GM06990 (cell line): ENCODE data around the gene PLXNA4.

ENCODE experiments used
- DNase-seq: peaks from one replicate; pipeline ENCODE4 v3.0.0-alpha.2; 2011; ENCODE audit not compliant: insufficient read length; ENCODE audit errors: extremely low read depth
- H3K27me3 ChIP-seq: replicated peaks from 2 replicates; pipeline ENCODE4 v1.6.0; 2011; ENCODE audit warnings: low read length; ENCODE audit not compliant: control insufficient read depth, insufficient read depth
- H3K36me3 ChIP-seq: 2 replicates; pipeline ENCODE4 v1.5.1; 2011; ENCODE audit warnings: low read length; ENCODE audit not compliant: control insufficient read depth, insufficient read depth
- H3K4me3 ChIP-seq: replicated peaks from 2 replicates; pipeline ENCODE4 v1.5.1; 2011; ENCODE audit warnings: low read depth, mild to moderate bottlenecking, control low read depth, low read length
- TF ChIP-seq, protein P1 (sequence below): IDR thresholded peaks from 2 replicates; pipeline ENCODE4 v1.5.1; 2011; ENCODE audit warnings: low read length, control low read depth, mild to moderate bottlenecking, inconsistent platforms; ENCODE audit not compliant: insufficient read depth, poor library complexity, severe bottlenecking

Gene PLXNA4

DNA sequence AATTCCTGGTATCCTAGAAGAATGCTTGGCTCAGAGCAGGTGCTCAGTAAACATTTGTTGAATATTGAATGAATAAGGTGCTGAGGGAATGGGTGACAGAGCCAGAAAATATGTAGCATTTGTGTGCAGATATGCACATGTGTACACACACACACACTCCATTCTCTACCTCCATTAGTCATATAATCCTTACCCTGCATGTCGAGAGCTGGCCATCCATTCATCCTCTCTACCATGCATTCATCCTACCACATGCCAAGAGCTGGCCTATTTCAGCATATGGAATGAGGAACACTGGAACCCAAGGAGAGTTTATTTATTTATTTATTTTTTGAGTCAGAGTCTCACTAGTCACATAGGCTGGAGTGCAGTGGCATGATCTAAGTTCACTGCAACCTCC lies 284.8 kb downstream of the PLXNA4 start:
- TF ChIP-seq, protein P1, sequence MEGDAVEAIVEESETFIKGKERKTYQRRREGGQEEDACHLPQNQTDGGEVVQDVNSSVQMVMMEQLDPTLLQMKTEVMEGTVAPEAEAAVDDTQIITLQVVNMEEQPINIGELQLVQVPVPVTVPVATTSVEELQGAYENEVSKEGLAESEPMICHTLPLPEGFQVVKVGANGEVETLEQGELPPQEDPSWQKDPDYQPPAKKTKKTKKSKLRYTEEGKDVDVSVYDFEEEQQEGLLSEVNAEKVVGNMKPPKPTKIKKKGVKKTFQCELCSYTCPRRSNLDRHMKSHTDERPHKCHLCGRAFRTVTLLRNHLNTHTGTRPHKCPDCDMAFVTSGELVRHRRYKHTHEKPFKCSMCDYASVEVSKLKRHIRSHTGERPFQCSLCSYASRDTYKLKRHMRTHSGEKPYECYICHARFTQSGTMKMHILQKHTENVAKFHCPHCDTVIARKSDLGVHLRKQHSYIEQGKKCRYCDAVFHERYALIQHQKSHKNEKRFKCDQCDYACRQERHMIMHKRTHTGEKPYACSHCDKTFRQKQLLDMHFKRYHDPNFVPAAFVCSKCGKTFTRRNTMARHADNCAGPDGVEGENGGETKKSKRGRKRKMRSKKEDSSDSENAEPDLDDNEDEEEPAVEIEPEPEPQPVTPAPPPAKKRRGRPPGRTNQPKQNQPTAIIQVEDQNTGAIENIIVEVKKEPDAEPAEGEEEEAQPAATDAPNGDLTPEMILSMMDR, result no peak
- no peaks in the 10 kb centered on the region for H3K36me3 ChIP-seq
- DNase-seq, result no peak
- H3K4me3 ChIP-seq, result no peak overlapping the region
- peaks cover 1% of the 10 kb centered on the region for H3K27me3 ChIP-seq

DNA sequence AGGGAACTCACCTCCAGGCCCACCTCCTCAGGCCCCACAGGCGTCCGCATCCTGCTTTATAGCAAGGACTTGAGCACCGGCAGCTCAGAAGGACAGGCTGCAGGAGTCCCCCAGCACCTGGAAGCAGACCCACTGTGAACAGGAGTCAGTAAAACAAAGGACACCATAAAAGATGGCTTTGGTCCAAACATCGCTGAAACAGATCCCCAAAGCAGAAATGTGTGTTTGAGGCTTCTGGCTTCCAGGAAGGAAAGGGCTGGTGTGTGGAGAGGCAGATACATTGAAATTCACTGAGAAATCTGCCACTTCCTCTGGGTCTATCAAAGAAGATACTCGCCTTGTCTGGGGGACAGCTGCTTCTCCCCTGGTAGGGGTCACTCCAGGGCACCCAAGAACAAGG lies 286.2 kb downstream of the PLXNA4 start:
- peaks cover 2% of the 10 kb centered on the region for H3K27me3 ChIP-seq
- TF ChIP-seq, protein P1, result no peak
- no peaks in the 10 kb centered on the region for H3K36me3 ChIP-seq
- DNase-seq, result no peak
- no peak overlapping the region for H3K4me3 ChIP-seq

DNA sequence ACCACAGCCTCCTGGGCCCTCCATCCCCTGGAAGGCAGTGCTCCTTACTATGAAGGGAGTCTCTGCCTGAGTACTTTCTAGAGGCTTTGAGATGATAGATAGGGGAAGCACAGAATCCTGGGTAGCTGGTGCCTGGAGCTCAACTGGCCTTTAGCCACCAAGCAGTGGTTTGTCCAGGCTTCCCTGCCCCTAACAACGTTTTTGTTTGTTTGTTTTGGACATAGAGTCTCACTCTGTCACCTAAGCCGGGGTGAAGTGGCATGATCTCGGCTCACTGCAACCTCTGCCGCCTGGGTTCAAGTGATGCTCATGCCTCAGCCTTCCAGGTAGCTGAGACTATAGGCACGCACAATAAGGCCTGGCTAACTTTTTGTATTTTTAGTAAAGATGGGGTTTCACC lies 289.4 kb downstream of the PLXNA4 start:
- Histone ChIP-seq H3K27me3 (peaks cover 1% of the 10 kb centered on the region), H3K4me3 (no peak overlapping the region), H3K36me3 (no peaks in the 10 kb centered on the region)
- DNase-seq, result no peak
- TF ChIP-seq, protein P1, result no peak

DNA sequence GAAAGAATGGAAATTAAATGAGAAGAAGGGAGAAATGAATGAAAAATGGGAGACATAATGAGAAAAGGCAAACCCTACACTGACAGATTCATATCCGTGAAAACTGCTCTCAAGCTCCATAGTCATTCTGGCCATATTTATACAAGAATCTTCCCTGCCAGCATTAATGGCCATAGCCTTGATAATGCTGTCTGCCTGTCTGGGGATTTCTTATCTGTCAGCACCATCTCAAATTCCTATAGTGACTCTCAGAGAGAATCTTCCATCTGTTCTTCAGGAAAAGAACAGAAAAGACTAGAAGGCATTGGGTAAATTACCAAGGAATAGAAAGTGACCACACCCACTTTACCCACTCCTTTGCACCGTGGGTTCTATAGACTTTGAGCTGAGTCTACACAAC lies 295.9 kb downstream of the PLXNA4 start:
- no peak for DNase-seq
- TF ChIP-seq, protein P1, result no peak
- H3K36me3 ChIP-seq, result no peaks in the 10 kb centered on the region
- H3K27me3 ChIP-seq, result no peaks in the 10 kb centered on the region; the same call in 1 of the 2 replicates
- no peak overlapping the region for H3K4me3 ChIP-seq

DNA sequence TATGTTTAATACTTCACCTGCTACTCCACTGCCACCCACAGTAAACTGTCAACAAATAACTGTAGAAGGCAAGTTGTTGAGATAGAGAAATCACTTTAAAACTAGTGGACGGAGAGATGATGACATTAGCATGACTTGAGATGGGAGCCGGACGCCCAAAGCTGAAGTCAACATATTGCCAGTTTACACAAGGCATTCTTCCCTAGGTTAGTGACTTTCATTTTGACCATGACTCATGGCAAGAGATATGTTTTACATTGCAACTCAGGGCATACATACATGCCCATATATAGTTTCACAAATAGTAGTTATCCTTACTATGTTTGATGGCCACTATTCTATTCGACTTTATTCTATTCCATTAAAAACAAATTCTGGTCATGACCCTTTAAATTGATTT lies 296.6 kb downstream of the PLXNA4 start:
- H3K27me3 ChIP-seq, result no peaks in the 10 kb centered on the region; the same call in 1 of the 2 replicates
- TF ChIP-seq, protein P1, result no peak
- no peak overlapping the region for H3K4me3 ChIP-seq
- no peaks in the 10 kb centered on the region for H3K36me3 ChIP-seq
- DNase-seq, result no peak

DNA sequence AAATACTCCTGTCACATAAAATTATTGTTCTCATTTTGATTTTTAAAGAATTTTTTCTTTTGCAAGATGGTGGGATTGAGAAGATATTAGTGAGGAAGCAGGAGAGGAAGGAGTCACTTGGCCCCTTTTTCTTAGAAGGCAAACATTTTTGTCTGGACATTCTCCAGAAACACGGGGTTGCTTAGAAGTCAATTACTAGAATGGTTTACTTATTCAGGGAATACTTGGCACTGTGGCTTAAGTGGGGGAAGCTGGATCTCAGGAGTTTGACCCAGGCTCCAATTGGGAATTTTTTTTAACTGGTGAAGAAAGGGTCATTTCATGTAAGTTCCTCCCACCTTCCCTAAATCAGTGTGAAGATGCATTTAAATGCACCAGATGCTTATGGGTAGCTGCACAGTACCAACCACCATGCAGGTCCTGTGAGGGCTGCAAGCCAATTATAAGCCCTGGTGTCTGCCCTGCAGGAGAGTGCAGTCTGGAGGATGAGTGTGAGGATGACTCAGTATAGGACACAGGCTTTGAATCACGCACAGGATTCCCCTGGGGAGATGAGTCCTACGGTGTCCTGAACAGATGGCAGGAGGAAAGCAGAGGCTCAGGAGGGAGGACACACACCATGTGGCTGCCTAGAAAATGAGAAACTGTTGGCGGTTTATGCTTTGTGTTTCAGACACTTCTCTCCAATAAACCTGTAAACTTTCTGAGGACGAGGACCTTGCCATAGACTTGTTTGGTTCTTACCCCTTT lies 299.1 kb downstream of the PLXNA4 start:
- Histone ChIP-seq H3K27me3 (no peaks in the 10 kb centered on the region; the same call in 1 of the 2 replicates), H3K4me3 (no peak overlapping the region), H3K36me3 (no peaks in the 10 kb centered on the region)
- no peak for DNase-seq
- TF ChIP-seq, protein P1, result no peak
